ENCODE data around the gene QPRT.
A peak's percentile ranks its signal among the peaks of the same experiment; 100 is the strongest.
"Not testable (repeated sequence)": the region's sequence is repeated elsewhere in the genome, so short reads cannot be mapped to it uniquely, and the experiment has no call there.

QPRT gene

GRCh38 chr16:29694384-29695195 is 15.6 kb downstream of the QPRT start:
- peak; percentile 28 for DNase-seq

- DNase-seq, result not testable (repeated sequence)
These were observed 16.7 kb downstream of the QPRT start for GRCh38 chr16:29695675-29696074.

- no peak for DNase-seq
These were observed 17.9 kb downstream of the QPRT start for GRCh38 chr16:29696881-29697331.

GRCh38 chr16:29697391-29697790 is 18.4 kb downstream of the QPRT start:
- no peak for DNase-seq

GRCh38 chr16:29698042-29698441 is 19.1 kb downstream of the QPRT start:
- no peak for DNase-seq

GRCh38 chr16:29698484-29699323 is 19.7 kb downstream of the QPRT start:
- no peak for DNase-seq

- DNase-seq, result no peak
These were observed 20.6 kb downstream of the QPRT start for GRCh38 chr16:29699324-29700219.

- DNase-seq, result peak; percentile 85
These were observed 21.4 kb downstream of the QPRT start for GRCh38 chr16:29700253-29700987.

GRCh38 chr16:29701214-29701555 is 22.2 kb downstream of the QPRT start:
- DNase-seq, result no peak

GRCh38 chr16:29702269-29702668 is 23.3 kb downstream of the QPRT start:
- no peak for DNase-seq

- peak; percentile 18 for DNase-seq
These were observed 26.1 kb downstream of the QPRT start for GRCh38 chr16:29705030-29705429.

GRCh38 chr16:29707160-29707559 is 28.2 kb downstream of the QPRT start:
- not testable (repeated sequence) for DNase-seq

- no peak for DNase-seq
These were observed 30.1 kb downstream of the QPRT start for GRCh38 chr16:29708917-29709600.

- DNase-seq, result not testable (repeated sequence)
These were observed 30.7 kb downstream of the QPRT start for GRCh38 chr16:29709657-29710056.

GRCh38 chr16:29710227-29711219 is 31.5 kb downstream of the QPRT start:
- DNase-seq, result peak; percentile 73

- DNase-seq, result no peak
These were observed 33.8 kb downstream of the QPRT start for GRCh38 chr16:29712809-29713208.

GRCh38 chr16:29714396-29714795 is 35.4 kb downstream of the QPRT start:
- no peak for DNase-seq

- no peak for DNase-seq
These were observed 36.0 kb downstream of the QPRT start for GRCh38 chr16:29714972-29715371.

GRCh38 chr16:29717113-29717512 is 38.1 kb downstream of the QPRT start:
- DNase-seq, result no peak

GRCh38 chr16:29719063-29719462 is 40.1 kb downstream of the QPRT start:
- DNase-seq, result no peak

All from fibroblast of upper back skin (primary cell).